HG03045 (cell line): ENCODE measurements around the gene LDLR.
"Not testable (repeated sequence)": the region's sequence is repeated elsewhere in the genome, so short reads cannot be mapped to it uniquely, and the experiment has no call there.

ENCODE experiments used
- ATAC-seq: cut with Tn5 transposase; IDR thresholded peaks from one replicate; pipeline ENCODE4 v1.9.1; 2021; ENCODE audit warnings: mild to moderate bottlenecking, moderate library complexity; ENCODE audit not compliant: unreplicated experiment

The LDLR gene

GRCh38 chr19:11102944-11103343 is 13.7 kb downstream of the LDLR start:
- ATAC-seq, result no peak

GRCh38 chr19:11103667-11104066 is 14.4 kb downstream of the LDLR start:
- ATAC-seq, result not testable (repeated sequence)

GRCh38 chr19:11105014-11105636 is 15.9 kb downstream of the LDLR start:
- no peak for ATAC-seq

GRCh38 chr19:11106477-11106876 is 17.2 kb downstream of the LDLR start:
- ATAC-seq, result no peak

- no peak for ATAC-seq
Measured at GRCh38 chr19:11108746-11109145, 19.5 kb downstream of the LDLR start.

GRCh38 chr19:11111117-11111770 is 22.0 kb downstream of the LDLR start:
- no peak for ATAC-seq

GRCh38 chr19:11111771-11112144 is 22.5 kb downstream of the LDLR start:
- ATAC-seq, result no peak

GRCh38 chr19:11113140-11113708 is 24.0 kb downstream of the LDLR start:
- ATAC-seq, result no peak

- no peak for ATAC-seq
Measured at GRCh38 chr19:11115042-11115441, 25.8 kb downstream of the LDLR start.

GRCh38 chr19:11115895-11116446 is 26.7 kb downstream of the LDLR start:
- no peak for ATAC-seq

- ATAC-seq, result no peak
Measured at GRCh38 chr19:11116507-11116906, 27.2 kb downstream of the LDLR start.

GRCh38 chr19:11121963-11122362 is 32.7 kb downstream of the LDLR start:
- not testable (repeated sequence) for ATAC-seq

GRCh38 chr19:11123114-11123513 is 33.9 kb downstream of the LDLR start:
- ATAC-seq, result no peak

- ATAC-seq, result not testable (repeated sequence)
Measured at GRCh38 chr19:11124157-11124556, 34.9 kb downstream of the LDLR start.

GRCh38 chr19:11125994-11126685 is 36.9 kb downstream of the LDLR start:
- ATAC-seq, result no peak

- no peak for ATAC-seq
Measured at GRCh38 chr19:11127905-11128304, 38.6 kb downstream of the LDLR start.

- ATAC-seq, result no peak
Measured at GRCh38 chr19:11130824-11131455, 41.7 kb downstream of the LDLR start.

- ATAC-seq, result no peak
Measured at GRCh38 chr19:11131471-11131870, 42.2 kb downstream of the LDLR start.

GRCh38 chr19:11136400-11137101 is 47.3 kb downstream of the LDLR start:
- no peak for ATAC-seq

GRCh38 chr19:11137542-11138384 is 48.5 kb downstream of the LDLR start:
- no peak for ATAC-seq
